Fibroblast of pulmonary artery (primary cell): Measurements from ENCODE around the gene CALB2.
"Not testable (repeated sequence)": the region's sequence is repeated elsewhere in the genome, so short reads cannot be mapped to it uniquely, and the experiment has no call there.

ENCODE experiments used
- DNase-seq: peaks from one replicate; pipeline ENCODE4 v3.0.0-alpha.2; 2010; ENCODE audit warnings: low read depth
- H3K4me3 ChIP-seq: replicated peaks from 2 replicates; pipeline ENCODE4 v1.5.1; 2011; ENCODE audit warnings: low read depth, mild to moderate bottlenecking, control low read depth, low read length, moderate library complexity
- TF ChIP-seq, protein P1 (sequence below): IDR thresholded peaks from 2 replicates; pipeline ENCODE4 v1.5.1; 2011; ENCODE audit warnings: mild to moderate bottlenecking, control low read depth, low read length, inconsistent platforms; ENCODE audit errors: missing control alignments

CALB2 gene

DNA sequence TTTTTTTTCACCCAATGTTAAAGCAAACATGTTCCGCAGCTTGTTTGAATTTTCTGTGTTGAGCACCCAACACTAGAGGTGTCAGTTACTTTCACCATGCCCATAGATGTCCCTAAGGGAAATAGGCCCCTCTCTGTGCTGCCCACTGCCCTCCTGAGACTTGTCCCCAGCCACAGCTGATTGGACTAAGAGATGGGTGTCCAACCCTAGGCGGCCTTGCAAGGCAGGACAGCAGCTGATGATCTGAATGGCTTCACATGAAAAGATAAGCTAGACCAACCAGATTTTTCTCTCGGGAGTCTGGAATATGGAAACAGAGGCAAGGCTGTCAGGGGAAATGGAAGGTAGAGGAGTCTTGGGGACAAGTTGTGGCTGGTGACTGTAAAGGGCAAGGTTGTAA, 6.1 kb upstream of the CALB2 start:
- TF ChIP-seq, protein P1, sequence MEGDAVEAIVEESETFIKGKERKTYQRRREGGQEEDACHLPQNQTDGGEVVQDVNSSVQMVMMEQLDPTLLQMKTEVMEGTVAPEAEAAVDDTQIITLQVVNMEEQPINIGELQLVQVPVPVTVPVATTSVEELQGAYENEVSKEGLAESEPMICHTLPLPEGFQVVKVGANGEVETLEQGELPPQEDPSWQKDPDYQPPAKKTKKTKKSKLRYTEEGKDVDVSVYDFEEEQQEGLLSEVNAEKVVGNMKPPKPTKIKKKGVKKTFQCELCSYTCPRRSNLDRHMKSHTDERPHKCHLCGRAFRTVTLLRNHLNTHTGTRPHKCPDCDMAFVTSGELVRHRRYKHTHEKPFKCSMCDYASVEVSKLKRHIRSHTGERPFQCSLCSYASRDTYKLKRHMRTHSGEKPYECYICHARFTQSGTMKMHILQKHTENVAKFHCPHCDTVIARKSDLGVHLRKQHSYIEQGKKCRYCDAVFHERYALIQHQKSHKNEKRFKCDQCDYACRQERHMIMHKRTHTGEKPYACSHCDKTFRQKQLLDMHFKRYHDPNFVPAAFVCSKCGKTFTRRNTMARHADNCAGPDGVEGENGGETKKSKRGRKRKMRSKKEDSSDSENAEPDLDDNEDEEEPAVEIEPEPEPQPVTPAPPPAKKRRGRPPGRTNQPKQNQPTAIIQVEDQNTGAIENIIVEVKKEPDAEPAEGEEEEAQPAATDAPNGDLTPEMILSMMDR, result no peak
- no peak for DNase-seq

DNA sequence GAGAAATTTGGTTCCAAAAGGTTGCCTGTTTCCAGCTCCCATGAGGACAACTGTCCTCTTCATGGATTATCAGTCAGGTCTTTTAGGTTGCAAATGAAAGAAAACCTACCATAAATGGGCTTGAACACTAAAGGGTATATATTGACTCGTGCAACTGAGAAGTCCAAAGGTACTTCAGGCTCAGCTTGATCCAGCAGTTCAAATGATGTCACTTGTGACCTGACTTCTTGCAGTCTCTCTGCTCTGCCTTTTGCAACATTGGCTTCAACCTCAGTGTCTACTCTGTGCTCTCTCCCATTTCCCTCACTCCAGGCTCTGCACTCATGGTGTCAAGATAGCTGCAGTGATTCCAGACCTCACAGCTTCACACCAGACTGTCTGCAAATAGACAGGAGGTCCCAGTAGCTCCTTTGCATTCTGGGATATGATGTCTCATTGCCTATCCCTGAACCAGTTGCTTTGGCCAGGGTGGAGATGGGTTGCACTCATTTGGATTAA, 5.5 kb upstream of the CALB2 start:
- TF ChIP-seq, protein P1, result no peak
- H3K4me3 ChIP-seq, result no peak overlapping the region
- DNase-seq, result no peak

More for the DNA sequence above, 6.1 kb upstream of the CALB2 start:
- H3K4me3 ChIP-seq, result no peak overlapping the region

DNA sequence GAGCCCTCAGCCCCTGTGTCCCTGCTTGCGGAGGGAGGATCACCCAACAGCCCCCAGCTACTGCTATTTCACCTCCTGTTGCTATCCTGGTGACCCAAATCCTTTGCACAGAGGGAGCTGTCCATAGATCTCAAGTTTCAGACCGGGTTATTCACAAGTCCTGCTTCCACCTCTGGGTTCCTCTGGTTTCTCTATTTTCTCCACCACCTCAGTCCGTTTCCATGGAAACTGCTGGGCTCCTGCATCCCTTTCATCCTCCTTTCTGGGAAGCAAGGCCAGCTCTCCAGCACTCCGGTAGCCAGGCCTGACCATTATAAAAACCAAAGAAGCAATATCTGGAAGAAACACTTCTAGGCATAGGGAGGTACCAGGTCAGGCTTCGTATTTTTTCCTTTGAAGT, 4.8 kb upstream of the CALB2 start:
- no peak for DNase-seq
- H3K4me3 ChIP-seq, result no peak overlapping the region
- TF ChIP-seq, protein P1, result no peak

DNA sequence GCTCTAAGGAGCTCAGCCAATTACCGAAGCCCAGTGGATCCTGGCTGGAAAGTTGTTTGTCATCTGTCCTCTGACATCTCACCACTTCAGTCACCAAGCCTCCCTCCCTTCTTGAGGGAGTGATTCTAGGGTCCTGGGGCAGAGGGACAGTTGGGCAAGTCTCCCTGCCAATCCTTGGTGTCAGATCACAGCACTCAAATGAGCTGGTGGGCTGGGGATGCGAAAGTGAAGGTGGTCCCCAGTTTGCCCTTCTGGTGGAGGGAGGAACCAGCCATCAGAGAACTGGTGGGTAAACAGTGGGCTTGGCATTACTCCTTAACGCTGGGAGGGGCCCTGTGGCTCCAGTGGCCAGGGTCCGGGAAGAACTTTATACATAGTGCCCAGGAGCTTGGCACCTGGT, 4.4 kb upstream of the CALB2 start:
- no peak overlapping the region for H3K4me3 ChIP-seq
- TF ChIP-seq, protein P1, result no peak
- DNase-seq, result no peak

GRCh38 chr16:71356051-71356740, 2.3 kb upstream of the CALB2 start:
- no peak for DNase-seq
- TF ChIP-seq, protein P1, result no peak
- H3K4me3 ChIP-seq, result no peak overlapping the region

- not testable (repeated sequence) for DNase-seq, H3K4me3 ChIP-seq
Measured at GRCh38 chr16:71356936-71357335, 1.6 kb upstream of the CALB2 start.

DNA sequence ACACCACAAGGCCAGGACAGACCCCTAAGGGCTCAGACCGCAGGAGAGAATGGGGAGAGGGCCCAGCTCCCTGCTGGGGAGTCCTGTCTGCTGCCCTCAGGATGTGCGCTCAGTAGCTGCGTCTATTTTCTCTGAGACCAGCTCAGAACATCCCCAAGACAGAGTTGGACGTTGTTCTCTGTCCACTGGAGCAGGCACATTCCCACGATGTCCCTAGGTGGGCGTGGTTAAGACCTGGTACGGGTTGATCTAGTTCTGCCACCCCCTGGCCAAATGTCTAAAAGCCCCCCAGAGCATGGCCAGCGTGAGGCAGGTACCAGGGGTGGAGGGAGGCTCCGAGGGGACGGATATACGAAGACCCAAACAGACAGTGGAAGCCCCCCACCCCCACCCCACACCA, 842 bp upstream of the CALB2 start:
- TF ChIP-seq, protein P1, result no peak
- H3K4me3 ChIP-seq, result no peak overlapping the region
- DNase-seq, result no peak
